ENCODE results near the gene B3GALT6. TPM values are rescaled to one million over a fixed set of nuclear protein-coding genes. Genes with fewer than 3 reads are reported as not detected.

Gene B3GALT6
- total RNA-seq, 6 experiments from 2014 or later, result 24.5 to 35.7 (median 25.8) TPM

DNA sequence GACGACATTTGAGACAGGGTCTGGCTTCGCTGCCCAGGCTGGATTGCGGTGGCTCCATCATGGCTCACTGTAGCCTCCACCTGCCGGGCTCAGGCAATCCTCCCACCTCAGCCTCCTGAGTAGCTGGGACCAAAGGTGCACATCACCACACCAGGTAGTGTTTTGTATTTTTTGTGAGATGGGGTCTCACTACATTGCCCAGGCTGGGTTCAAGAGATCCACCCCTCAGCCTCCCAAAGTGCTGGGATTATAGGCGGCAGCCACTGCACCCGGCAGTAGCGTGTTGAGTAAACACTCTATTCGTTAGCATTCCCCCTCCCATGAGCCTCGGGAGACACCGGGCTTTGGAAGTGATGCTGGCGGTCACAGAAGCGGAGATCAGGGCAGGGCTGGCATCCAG, 21.3 kb downstream of the B3GALT6 start:
- TF ChIP-seq, protein P1, sequence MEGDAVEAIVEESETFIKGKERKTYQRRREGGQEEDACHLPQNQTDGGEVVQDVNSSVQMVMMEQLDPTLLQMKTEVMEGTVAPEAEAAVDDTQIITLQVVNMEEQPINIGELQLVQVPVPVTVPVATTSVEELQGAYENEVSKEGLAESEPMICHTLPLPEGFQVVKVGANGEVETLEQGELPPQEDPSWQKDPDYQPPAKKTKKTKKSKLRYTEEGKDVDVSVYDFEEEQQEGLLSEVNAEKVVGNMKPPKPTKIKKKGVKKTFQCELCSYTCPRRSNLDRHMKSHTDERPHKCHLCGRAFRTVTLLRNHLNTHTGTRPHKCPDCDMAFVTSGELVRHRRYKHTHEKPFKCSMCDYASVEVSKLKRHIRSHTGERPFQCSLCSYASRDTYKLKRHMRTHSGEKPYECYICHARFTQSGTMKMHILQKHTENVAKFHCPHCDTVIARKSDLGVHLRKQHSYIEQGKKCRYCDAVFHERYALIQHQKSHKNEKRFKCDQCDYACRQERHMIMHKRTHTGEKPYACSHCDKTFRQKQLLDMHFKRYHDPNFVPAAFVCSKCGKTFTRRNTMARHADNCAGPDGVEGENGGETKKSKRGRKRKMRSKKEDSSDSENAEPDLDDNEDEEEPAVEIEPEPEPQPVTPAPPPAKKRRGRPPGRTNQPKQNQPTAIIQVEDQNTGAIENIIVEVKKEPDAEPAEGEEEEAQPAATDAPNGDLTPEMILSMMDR (IDR thresholded peaks at IDR 0.05), result no peak
- Mint-ChIP-seq H3K9me3 (no peaks in the 10 kb centered on the region), H3K27me3 (ENCODE audit: insufficient read depth) (peaks cover 2% of the 10 kb centered on the region), H3K4me3 (no peak overlapping the region), H3K4me1 (ENCODE audit: low read depth) (0 out of 2 replicates have a peak, but pooled peaks cover under 1% of the 10 kb centered on the region), H3K36me3 (ENCODE audit: low read depth) (peaks cover 25% of the 10 kb centered on the region), H3K27ac (no peak overlapping the region)
- DNase-seq, result no peak

DNA sequence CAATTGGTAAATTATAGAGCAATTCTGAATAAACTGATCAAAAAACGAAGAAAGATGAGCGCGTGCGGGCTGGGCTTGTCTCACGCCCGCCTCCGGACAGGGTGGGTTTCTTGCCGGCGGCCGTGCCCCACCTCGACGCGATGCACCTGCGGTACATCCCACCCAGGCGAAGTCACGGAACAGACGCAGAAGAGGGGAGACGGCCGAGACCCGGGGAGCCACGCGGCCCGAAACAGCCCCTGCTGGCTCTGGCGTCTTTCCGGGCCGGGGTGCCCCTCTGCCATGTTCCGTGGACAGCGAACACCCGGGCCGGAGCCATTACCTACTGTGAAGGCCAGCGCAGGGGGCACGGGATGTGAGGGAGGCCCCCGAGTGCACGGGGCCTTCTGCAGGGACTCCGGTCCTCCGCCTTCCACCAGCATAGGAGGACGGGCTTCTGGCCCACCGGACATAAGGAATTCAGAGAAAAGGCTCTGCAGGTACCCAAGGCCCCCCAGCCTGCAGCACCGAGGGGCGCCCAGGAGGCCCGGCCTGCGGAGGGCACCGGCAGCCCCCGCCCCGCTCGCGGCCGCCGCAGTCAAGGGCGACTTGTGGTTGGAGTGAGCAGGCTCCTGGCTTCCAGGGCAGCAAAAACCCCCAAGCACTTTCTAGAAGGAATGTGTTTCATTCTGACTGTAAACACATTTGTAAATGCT, 22.1 kb downstream of the B3GALT6 start:
- peaks cover 2% of the 10 kb centered on the region for H3K27me3 Mint-ChIP-seq (ENCODE audit: insufficient read depth)

DNA sequence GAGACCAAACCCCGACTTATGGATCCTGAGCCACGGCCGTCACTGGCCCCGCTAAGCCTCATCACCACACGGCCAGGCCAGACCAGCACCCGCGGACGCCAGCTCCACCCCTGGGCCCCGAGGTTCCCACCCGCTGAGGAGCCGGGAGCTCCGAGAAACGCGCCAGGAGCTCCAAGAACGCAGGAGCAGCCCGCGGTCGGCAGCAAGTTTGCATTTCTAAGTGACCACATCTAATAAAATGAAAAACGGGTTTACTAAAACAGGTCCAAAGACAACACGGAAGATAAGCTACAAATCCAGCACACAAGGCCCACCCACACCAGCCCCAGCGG, 22.6 kb downstream of the B3GALT6 start:
- Mint-ChIP-seq H3K4me1 (ENCODE audit: low read depth) (peaks cover 6% of the 10 kb centered on the region; the same call in 1 of the 2 replicates), H3K36me3 (ENCODE audit: low read depth) (peaks cover 28% of the 10 kb centered on the region), H3K27ac (no peak overlapping the region), H3K9me3 (no peaks in the 10 kb centered on the region), H3K4me3 (no peak overlapping the region), H3K27me3 (ENCODE audit: insufficient read depth) (peaks cover 2% of the 10 kb centered on the region)
- no peak for DNase-seq
- TF ChIP-seq, protein P1 (IDR thresholded peaks at IDR 0.05), result no peak

More for the DNA sequence above, 22.1 kb downstream of the B3GALT6 start:
- no peak overlapping the region for H3K27ac Mint-ChIP-seq
- peaks cover 25% of the 10 kb centered on the region for H3K36me3 Mint-ChIP-seq (ENCODE audit: low read depth)
- TF ChIP-seq, protein P1 (IDR thresholded peaks at IDR 0.05), result no peak
- no peaks in the 10 kb centered on the region for H3K9me3 Mint-ChIP-seq
- DNase-seq, result no peak
- 0 out of 2 replicates have a peak, but pooled peaks cover 5% of the 10 kb centered on the region for H3K4me1 Mint-ChIP-seq (ENCODE audit: low read depth)
- H3K4me3 Mint-ChIP-seq, result no peak overlapping the region

DNA sequence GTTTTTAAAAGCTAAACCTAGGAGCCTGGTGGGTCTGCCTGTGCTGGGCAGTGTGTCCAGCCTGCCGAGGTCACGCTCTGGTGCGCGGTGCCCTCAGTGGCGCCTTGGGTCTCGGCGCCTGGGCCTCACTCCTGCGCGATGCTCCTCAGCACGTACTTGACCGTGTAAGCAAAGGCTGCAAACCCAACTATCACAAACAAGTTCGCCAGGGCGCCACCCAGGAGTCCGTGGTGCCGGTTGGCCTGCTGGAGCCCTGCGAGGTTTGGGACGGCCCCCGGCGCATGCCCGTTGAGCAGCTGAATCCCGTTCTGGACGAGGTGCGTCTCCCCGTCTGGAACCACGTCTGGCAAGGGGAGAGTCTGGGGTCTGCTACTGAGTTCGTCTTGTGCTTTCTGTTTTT, 23.0 kb downstream of the B3GALT6 start:
- Mint-ChIP-seq H3K4me3 (no peak overlapping the region), H3K9me3 (no peaks in the 10 kb centered on the region), H3K27me3 (ENCODE audit: insufficient read depth) (peaks cover 4% of the 10 kb centered on the region), H3K27ac (no peak overlapping the region), H3K36me3 (ENCODE audit: low read depth) (peaks cover 33% of the 10 kb centered on the region), H3K4me1 (ENCODE audit: low read depth) (peaks cover 10% of the 10 kb centered on the region)
- DNase-seq, result no peak
- TF ChIP-seq, protein P1 (IDR thresholded peaks at IDR 0.05), result no peak

DNA sequence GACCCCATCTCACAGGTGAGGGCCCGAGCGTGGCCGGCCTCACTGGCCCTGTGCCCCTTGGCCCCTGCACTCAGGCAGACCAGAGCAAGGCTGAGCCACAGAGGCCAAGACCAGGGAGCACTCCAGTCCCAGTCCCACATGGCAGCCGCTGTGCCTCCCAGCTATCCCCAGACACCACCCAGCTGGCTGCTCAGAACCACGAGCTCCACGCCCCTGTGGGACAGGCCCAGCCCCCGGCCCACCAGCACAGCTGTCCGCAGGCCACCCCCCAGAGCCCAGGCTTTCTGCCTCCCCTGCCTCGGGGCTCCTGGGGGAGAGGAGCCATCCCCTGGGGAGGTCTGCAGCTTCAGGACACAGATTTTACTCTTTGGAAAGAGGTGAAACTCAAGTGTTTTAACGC, 23.6 kb downstream of the B3GALT6 start:
- peaks cover 14% of the 10 kb centered on the region for H3K4me1 Mint-ChIP-seq (ENCODE audit: low read depth)
- no peak overlapping the region for H3K27ac Mint-ChIP-seq
- H3K27me3 Mint-ChIP-seq (ENCODE audit: insufficient read depth), result peaks cover 4% of the 10 kb centered on the region
- H3K36me3 Mint-ChIP-seq (ENCODE audit: low read depth), result peaks cover 38% of the 10 kb centered on the region
- H3K9me3 Mint-ChIP-seq, result no peaks in the 10 kb centered on the region
- no peak overlapping the region for H3K4me3 Mint-ChIP-seq
- DNase-seq, result no peak
- TF ChIP-seq, protein P1 (IDR thresholded peaks at IDR 0.05), result no peak

All from HFFc6 (cell line).